Putamen (tissue), 1 donor: ENCODE measurements around the gene MPND.
A peak's percentile ranks its signal among the peaks of the same experiment; 100 is the strongest.

Experiments
- DNase-seq: peaks from one replicate; pipeline ENCODE4 v3.0.0-alpha.2; 2016; ENCODE audit warnings: low spot score

MPND gene

GRCh38 chr19:4343370-4344307, at the start of gene MPND:
MPND (plus strand) TSS chr19:4343562; CDS start chr19:4343594, 32 bp downstream.
- DNase-seq, result peak; percentile 94

- DNase-seq, result no peak
Observed at GRCh38 chr19:4294389-4294788, 49.0 kb upstream of the MPND start.

GRCh38 chr19:4295972-4296771, 47.2 kb upstream of the MPND start:
- DNase-seq, result peak; percentile 65

- DNase-seq, result no peak
Observed at GRCh38 chr19:4297901-4298809, 45.2 kb upstream of the MPND start.

GRCh38 chr19:4298810-4299550, 44.4 kb upstream of the MPND start:
- no peak for DNase-seq

- DNase-seq, result no peak
Observed at GRCh38 chr19:4300589-4300988, 42.8 kb upstream of the MPND start.

- no peak for DNase-seq
Observed at GRCh38 chr19:4301590-4302242, 41.6 kb upstream of the MPND start.

- no peak for DNase-seq
Observed at GRCh38 chr19:4302243-4302640, 41.1 kb upstream of the MPND start, which contains the start of gene TMIGD2. TMIGD2 (minus strand) TSS chr19:4302389; CDS start chr19:4302385, 4 bp downstream.

- no peak for DNase-seq
Observed at GRCh38 chr19:4303819-4304537, 39.4 kb upstream of the MPND start.

- peak; percentile 21 for DNase-seq
Observed at GRCh38 chr19:4304538-4305256, 38.7 kb upstream of the MPND start, which contains the start of gene FSD1. FSD1 (plus strand) TSS chr19:4304598; CDS start chr19:4304747, 149 bp downstream.

- DNase-seq, result no peak
Observed at GRCh38 chr19:4305257-4305612, 38.1 kb upstream of the MPND start.

- DNase-seq, result no peak
Observed at GRCh38 chr19:4305659-4306058, 37.7 kb upstream of the MPND start.

- DNase-seq, result no peak
Observed at GRCh38 chr19:4310247-4311121, 32.9 kb upstream of the MPND start.

GRCh38 chr19:4313847-4314490, 29.4 kb upstream of the MPND start:
- no peak for DNase-seq

- no peak for DNase-seq
Observed at GRCh38 chr19:4316956-4317355, 26.4 kb upstream of the MPND start.

GRCh38 chr19:4318460-4318859, 24.9 kb upstream of the MPND start:
- DNase-seq, result no peak

GRCh38 chr19:4319067-4319718, 24.2 kb upstream of the MPND start:
- no peak for DNase-seq
